T follicular helper cell (primary cell): Measurements from ENCODE around the gene RBMS2.

Experiments
- DNase-seq: peaks from one replicate; pipeline ENCODE4 v3.0.0-alpha.2; 2020; ENCODE audit warnings: low read depth

Gene RBMS2

DNA sequence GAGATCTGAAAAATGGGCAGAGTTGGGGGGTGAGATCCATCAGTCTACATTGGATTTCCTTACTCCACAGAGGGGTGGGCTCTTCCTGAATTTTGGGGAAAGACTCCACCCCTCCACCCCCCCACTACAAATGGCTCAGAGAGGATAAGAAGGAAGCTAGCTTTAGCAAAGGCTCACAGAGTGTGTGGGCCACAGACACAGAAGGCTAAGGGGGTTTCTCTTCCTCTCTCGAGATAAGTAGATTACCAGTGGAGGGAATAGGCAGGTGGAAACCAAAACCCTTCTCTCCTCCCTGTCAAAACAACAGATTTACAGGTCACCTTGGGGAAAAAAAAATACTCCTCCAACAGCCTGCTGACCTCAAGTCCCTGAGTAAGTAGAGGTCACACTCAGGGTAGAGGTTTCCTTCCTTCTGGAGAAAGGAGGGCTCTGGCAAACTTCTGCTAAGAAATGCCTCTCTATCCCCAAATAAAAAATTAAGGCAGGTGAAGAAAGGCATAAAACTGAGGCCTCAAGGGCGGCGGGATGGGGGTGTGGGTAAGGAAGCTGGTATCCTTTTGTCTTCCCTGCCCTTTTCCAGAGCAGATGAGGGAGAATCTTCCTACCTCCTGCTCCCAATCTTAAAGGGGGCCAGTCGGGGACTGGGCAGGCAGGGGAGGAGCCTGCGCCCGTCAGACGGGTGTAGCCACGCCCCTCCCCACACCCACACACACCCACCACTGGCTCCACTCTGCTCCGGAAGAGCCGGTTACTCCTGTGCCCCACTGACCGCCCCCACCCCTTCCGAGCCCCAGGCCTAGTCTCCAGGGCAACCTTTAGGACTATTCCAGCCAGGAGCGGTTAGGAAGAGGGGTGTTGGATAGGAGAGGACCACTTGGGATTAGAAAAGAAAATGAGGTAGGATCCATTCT is 110.4 kb downstream of the RBMS2 start:
- no peak for DNase-seq

DNA sequence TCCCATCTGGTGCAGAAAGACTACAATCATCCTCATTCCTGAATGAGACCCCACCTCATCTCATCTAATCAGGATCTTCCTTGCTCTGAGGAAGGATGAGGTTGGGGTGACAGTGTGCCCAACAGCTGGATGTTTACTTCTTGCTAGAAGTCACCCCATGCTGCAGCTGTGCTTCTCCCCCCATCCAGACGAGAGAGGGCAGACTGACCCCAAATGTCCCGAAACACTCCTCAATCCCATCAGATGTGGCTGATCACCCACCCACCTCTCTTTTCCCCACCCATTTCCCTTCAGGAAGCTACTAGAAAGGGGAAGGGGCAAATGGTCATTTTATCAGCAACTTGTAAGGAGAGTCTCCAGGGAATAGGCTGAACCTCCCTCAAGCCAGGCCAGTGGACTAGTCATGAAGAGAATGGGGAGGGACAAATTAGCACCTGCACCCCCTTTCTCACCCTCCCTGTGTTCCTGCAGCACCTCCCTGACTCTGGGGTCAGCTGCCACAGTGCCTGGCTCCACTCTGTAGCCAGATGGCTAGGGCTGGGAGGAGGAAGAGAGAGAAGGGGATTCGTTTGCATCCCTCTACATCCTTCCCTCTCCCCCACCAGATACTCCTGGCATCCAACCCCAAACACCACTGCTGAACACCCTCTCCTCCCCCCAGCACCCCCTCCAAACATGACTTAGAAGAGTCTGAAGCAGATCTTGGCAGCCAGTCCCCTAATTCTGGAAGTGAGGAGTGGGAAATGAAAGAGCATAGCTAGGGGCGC is 111.3 kb downstream of the RBMS2 start:
- no peak for DNase-seq

DNA sequence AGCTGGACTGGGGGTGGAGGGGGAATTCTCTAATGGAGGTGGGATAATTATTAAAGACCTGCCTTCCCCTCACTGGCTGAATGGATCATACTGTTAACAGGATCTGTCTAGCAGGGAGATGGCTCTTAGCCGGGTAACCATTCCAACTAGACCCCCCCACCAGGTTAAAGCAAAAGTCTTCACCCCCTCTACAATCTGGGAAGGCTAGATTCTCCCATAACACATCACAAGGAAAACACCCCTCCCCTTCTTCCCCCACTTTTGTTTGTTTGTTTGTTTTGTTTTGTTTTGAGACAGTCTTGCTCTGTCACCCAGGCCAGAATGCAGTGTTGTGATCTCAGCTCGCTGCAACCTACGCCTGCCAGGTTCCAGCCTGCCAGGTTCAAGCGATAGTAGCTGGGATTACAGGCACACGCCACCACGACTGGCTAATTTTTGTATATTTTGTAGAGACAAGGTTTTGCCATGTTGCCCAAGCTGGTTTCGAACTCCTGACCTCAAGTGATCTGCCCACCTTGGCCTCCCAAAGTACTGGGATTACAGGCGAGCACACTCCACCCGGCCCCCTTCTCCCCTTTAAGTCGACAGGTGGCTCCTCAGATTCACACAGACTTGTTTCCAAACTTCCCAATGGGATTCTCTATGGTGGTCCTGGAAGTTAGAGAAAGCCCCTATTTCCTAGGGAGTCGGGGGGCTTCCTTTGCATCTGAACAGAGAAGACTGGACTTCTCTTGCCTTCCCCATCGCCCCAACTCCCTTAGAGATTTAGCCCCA is 112.0 kb downstream of the RBMS2 start:
- DNase-seq: no peak

DNA sequence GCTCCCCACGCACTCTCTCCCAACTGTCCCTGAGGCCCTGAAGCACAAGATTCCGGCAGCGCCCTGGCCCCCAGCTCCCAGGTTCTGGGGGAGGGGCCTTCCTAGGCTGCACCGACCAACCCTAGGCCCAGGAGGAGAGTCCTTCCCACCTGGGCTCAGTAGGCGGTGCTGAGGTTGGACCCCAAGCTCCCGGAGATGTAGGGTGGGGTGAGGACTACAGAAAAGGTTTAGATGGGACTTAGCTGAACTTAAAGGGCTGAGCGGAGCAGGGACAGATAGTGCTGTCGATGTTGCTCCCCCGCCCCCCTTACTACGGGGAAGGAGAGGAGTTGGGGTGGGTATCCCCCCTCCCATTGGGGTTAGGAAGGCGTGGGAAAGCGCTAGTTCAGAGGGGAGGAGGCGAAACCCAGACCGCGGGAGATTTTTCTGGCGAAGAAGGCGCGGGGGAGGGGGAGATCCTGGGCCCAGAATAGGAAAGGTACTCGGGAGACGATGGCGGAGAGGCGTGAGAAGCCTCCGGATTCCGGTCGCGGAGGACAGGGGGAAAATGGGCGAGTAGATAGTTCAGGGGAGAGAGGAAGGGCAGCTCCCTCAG is 112.7 kb downstream of the RBMS2 start:
- no peak for DNase-seq

DNA sequence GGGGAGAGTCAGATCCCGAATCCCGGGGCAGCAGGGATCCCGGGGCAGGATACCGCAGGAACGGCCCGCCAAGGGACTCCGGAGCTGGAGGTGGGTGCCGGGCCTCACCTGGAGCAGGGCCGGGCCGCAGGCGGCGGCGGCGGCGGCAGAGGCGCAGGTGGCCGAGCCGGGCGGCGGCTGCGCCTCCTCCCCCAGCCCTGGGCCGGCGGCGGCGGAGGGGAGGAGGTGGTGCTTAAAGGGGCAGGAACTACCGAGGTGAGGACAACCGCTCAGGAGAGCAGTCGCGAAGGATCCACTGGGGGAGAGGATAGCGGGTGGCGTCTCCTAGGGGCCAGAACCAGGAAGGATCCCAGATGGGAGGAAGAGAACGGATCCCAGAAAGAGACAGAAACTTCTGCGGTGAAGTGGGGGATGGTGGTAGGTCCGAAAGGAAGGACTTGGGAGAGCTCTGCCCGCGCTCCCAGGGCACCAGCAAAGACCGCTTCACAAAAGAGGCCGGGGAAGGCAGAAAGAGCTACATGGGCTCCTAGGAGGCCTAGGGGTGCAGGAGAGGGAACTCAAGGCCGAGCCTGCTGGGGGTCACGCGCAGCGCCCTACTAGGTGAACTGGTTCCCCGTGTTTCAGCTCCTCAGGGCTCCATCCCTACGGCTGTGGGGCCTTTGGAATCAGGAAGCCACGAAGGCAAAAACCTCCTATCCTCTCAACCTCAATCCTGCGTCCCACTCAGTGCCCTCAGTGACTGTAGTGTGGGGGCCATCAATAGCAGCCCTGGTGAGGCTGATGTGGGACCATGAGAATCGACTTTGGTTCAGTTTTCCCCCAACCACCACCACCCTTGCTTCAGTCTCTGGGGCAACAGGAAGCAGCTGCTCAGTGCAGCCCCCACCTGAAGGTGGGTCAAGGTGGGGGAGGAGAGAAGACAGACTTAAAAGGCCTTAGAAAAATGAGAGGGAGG is 113.5 kb downstream of the RBMS2 start:
- DNase-seq: peak; percentile 48

DNA sequence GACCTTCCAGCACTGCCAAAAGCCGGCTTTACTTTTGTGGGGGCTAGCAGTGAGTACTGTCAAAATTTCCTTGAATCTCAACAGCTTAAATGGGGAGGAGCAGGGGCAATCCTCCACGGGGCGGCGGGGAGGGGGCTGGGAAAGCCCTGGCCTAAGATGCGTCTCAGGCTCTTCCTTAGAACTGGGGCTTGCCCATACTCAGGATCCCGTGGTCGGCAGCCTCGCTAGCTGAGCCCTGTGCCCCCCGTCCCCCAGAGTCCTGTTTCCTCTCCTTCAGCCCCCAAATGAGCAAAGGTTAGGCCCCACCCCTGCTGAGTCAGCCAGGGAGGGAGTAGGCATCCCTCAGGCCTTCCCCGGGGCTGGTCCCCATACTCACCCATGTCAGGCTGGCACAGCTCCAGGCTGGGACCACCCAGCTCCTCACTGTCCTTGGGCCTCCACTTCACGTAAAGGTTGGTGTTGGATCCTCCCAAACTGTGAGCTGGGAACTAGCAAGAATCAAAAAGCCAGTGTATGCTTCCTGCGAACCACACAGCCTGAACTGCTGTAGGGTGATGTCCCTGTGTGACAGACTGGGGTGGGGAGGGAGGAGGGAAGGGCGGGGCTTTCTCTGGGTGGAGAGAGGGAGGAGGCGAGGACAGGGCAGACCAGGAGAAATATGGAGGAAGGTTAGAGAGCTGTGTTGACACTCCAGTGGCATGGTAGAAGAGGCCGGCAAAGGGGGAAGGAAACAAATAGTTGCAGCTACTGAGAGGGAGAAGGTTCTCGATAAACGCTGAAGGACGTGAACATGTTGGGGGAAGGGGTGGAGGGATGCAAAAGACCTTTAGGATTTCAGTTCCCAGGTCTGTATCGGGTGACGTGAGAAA is 114.4 kb downstream of the RBMS2 start:
- peak; percentile 77 for DNase-seq

DNA sequence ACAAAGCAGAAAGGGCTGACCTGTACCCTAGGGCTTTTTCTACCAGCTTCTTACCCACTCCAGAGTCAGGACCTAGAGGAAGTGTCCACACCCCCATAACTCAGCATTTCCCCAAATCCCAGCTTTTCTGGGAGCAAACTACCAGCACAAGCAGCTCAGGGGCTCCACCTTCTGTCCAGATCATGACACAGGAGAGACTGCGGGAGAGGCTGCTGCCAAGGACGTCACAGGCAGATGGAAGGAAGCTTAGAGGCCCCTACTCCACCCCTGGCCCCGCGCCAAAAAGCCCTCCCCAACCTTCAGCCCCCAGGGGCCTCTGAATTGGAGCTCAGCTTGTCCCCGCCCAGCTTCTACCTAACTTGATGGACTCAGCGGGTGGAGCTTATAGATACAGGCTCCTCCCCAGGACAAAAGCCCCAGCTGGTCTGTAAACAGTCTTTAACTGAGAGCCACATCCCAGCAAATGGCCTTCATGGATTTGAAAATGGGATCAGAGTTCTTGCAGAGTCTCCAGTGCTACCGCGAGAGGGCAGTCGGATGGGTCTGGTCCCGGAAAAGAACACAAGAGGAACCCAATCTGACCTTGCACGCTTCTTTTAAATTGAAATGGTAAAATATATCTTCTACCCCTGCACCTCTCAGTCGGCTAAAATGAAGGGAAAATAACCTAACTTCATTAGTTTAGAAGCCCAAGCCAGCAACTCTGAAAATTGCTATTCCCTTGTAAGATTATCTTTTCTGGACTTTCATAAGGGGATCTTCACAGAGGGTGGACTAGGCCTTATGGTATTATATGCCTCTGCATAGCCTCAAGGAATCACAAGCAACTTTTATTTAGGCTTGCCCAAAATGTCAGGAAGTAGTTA is 115.3 kb downstream of the RBMS2 start:
- peak; percentile 97 for DNase-seq

DNA sequence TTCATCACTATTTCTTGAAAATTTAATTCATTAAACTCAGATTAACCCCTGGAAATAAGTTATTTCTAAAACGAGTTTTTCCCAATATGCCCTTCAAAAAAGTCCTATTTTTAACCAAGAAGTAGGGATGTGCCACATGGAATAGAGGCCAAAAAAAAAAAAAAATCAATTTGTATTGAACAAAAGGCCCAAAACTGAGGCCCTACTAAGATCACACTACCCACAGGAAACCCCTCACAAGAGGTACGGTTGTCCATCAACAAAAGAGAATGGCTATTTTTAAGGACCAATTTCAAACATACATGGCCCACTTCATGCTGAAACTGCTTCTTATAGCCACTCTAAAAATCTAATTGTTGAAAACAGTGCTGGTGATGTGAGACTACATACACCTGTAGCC is 116.0 kb downstream of the RBMS2 start:
- no peak for DNase-seq

DNA sequence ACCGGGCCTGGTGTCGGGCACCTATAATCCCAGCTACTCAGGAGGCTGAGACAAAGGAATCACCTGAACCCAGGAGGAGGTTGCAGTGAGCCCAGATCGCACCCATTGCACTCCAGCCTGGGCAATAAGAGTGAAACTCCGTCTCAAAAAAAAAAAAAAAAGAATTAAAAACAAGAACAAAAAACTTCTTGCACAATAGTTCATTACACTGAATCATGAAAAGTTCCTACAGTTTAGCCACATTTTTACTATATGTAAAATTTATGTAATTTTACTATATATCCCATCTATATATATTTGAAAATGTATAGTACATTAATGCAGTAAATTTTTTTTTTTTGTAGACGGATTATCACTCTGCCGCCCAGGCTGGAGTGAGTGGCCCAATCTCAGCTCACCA is 119.6 kb downstream of the RBMS2 start:
- no peak for DNase-seq

DNA sequence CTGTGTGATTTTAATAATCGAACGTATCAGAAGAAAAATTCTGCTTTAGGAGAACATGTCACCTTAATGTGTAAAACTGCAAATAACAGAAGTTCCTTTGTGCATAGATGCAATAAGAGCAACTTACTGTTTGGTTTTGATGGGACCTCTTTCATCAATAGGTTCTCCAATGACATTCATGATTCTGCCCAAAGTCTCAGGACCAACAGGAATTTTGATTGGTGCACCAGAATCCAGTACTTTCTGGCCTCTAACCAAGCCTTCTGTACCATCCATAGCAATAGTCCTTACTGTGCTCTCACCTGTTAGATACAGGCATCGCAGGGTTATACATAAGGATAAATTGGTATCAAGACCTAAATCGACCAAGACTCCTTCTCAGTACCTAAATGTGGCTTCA is 123.0 kb downstream of the RBMS2 start:
- no peak for DNase-seq

DNA sequence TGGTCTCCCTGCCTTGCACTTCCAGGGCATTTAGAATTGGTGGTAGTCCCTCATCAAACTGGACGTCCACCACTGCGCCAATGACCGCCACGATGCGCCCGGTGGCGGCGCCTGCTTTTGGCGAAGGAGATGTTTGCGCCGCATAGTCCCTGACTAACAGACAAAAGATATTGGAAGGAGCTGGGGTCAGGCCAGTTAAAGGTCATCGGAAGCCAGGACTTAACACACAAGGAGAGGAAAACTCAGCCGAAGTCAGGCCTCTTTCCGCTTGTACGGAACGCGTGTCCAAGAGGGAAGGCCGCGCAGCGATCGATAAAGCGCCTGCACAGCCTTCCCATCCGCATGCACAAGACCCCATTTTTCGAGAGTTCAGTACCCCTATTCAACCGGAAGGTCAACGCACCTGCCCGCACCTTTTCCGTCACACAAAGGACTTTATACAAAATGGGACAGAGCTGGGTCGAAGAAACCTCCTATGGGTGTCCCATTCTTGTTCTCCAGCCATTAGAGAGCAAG is 123.6 kb downstream of the RBMS2 start:
- DNase-seq: no peak
